HCT116 (cell line): ENCODE results near the gene LDLRAD4.

Experiments used
- EZH2 ChIP-seq: fragments of 200-600 bp; sonication (generic); IDR thresholded peaks from 2 replicates; pipeline ENCODE4 v1.6.1; 2017; ENCODE audit warnings: antibody characterized with exemption, mixed run types
- EZH2phosphoT487 ChIP-seq: fragments of 200-600 bp; IDR thresholded peaks from 2 replicates; pipeline ENCODE4 v1.6.1; 2018; ENCODE audit warnings: antibody characterized with exemption, borderline replicate concordance
- JUND ChIP-seq: IDR thresholded peaks from 2 replicates; pipeline ENCODE4 v1.6.1; 2012
- POLR2A ChIP-seq: IDR thresholded peaks from 2 replicates; pipeline ENCODE4 v1.7.0; 2011; ENCODE audit warnings: borderline replicate concordance; ENCODE audit not compliant: insufficient read depth, insufficient read length; ENCODE audit errors: extremely low read depth
- SIN3A ChIP-seq: IDR thresholded peaks from 2 replicates; pipeline ENCODE4 v1.6.1; 2012; ENCODE audit warnings: low read depth
- YY1 ChIP-seq: IDR thresholded peaks from 2 replicates; pipeline ENCODE4 v1.6.1; 2011; ENCODE audit warnings: low read length, low read depth, moderate library complexity, mild to moderate bottlenecking; ENCODE audit not compliant: insufficient replicate concordance; ENCODE audit errors: extremely low read depth

GRCh38 chr18:13246121-13246520 is 27.6 kb downstream of the LDLRAD4 start:
- TF ChIP-seq YY1 (no peak), SIN3A (no peak), JUND (no peak), EZH2 (no peak), POLR2A (no peak), EZH2phosphoT487 (no peak)
